HG03139 (cell line): ENCODE data around the gene ABCD4.

Source experiments
- ATAC-seq: cut with Tn5 transposase; IDR thresholded peaks from one replicate; pipeline ENCODE4 v1.9.1; 2021; ENCODE audit not compliant: unreplicated experiment

ABCD4 gene

GRCh38 chr14:74260525-74261233 is 42.1 kb downstream of the ABCD4 start:
- no peak for ATAC-seq

GRCh38 chr14:74259513-74259912 is 43.2 kb downstream of the ABCD4 start:
- no peak for ATAC-seq

GRCh38 chr14:74258764-74259035 is 44.0 kb downstream of the ABCD4 start:
- no peak for ATAC-seq

GRCh38 chr14:74257941-74258763 is 44.6 kb downstream of the ABCD4 start:
- ATAC-seq: no peak

- peak; percentile 72 for ATAC-seq
These were observed 45.4 kb downstream of the ABCD4 start for GRCh38 chr14:74257078-74257940.

GRCh38 chr14:74255281-74255680 is 47.5 kb downstream of the ABCD4 start:
- no peak for ATAC-seq

- ATAC-seq: no peak
These were observed 53.0 kb downstream of the ABCD4 start for GRCh38 chr14:74249433-74250375.

- ATAC-seq: no peak
These were observed 54.7 kb downstream of the ABCD4 start for GRCh38 chr14:74248017-74248416.

GRCh38 chr14:74246542-74246941 is 56.2 kb downstream of the ABCD4 start:
- ATAC-seq: no peak

GRCh38 chr14:74245292-74245691 is 57.4 kb downstream of the ABCD4 start:
- no peak for ATAC-seq

GRCh38 chr14:74244115-74244514 is 58.6 kb downstream of the ABCD4 start:
- ATAC-seq: no peak

GRCh38 chr14:74243051-74243450 is 59.7 kb downstream of the ABCD4 start:
- no peak for ATAC-seq

GRCh38 chr14:74242780-74243042 is 60.0 kb downstream of the ABCD4 start:
- ATAC-seq: no peak

GRCh38 chr14:74242021-74242779 is 60.5 kb downstream of the ABCD4 start:
- ATAC-seq: no peak

GRCh38 chr14:74241652-74242017 is 61.1 kb downstream of the ABCD4 start:
- no peak for ATAC-seq

GRCh38 chr14:74240794-74241651 is 61.7 kb downstream of the ABCD4 start:
- no peak for ATAC-seq

GRCh38 chr14:74239848-74240793 is 62.6 kb downstream of the ABCD4 start:
- ATAC-seq: no peak
